BLaER1 (cell line): ENCODE measurements around the gene SERINC5.

Experiments
- H3K27ac ChIP-seq: shearing (Covaris generic); formaldehyde crosslinking; 2 replicates; pipeline ENCODE4 v1.8.1; 2022
- H3K27me3 ChIP-seq: shearing (Covaris generic); formaldehyde crosslinking; 2 replicates; pipeline ENCODE4 v1.8.1; 2022
- H3K36me3 ChIP-seq: shearing (Covaris generic); formaldehyde crosslinking; 2 replicates; pipeline ENCODE4 v1.8.1; 2022
- H3K4me1 ChIP-seq: shearing (Covaris generic); formaldehyde crosslinking; 2 replicates; pipeline ENCODE4 v1.8.1; 2022
- H3K4me2 ChIP-seq: shearing (Covaris generic); formaldehyde crosslinking; 2 replicates; pipeline ENCODE4 v1.8.1; 2022
- H3K4me3 ChIP-seq: shearing (Covaris generic); formaldehyde crosslinking; 2 replicates; pipeline ENCODE4 v1.8.1; 2022
- H3K9ac ChIP-seq: shearing (Covaris generic); formaldehyde crosslinking; 2 replicates; pipeline ENCODE4 v1.8.1; 2022
- H3K9me3 ChIP-seq: shearing (Covaris generic); formaldehyde crosslinking; 2 replicates; pipeline ENCODE4 v1.8.1; 2022
- H4K20me1 ChIP-seq: shearing (Covaris generic); formaldehyde crosslinking; 2 replicates; pipeline ENCODE4 v1.8.1; 2022
- Cebpa-rat ChIP-seq: shearing (Covaris generic); IDR thresholded peaks from 2 replicates; pipeline ENCODE4 v1.8.1; 2022

Gene SERINC5

GRCh38 chr5:80083101-80083890 is 172.6 kb downstream of the SERINC5 start:
- Histone ChIP-seq H3K4me3 (peak overlapping the region; percentile 21; the same call in 1 of the 2 replicates), H3K36me3 (peaks cover 32% of the 10 kb centered on the region), H3K9ac (peak overlapping the region; percentile 49; the same call in 1 of the 2 replicates), H3K4me1 (peaks cover 29% of the 10 kb centered on the region), H4K20me1 (no peaks in the 10 kb centered on the region), H3K27ac (peak overlapping the region; percentile 54), H3K27me3 (no peaks in the 10 kb centered on the region), H3K9me3 (no peaks in the 10 kb centered on the region), H3K4me2 (peak overlapping the region; percentile 69)
- TF ChIP-seq Cebpa-rat, result no peak

GRCh38 chr5:80082731-80083100 is 173.1 kb downstream of the SERINC5 start:
- Histone ChIP-seq H3K4me1 (peaks cover 29% of the 10 kb centered on the region), H3K36me3 (peaks cover 38% of the 10 kb centered on the region), H3K9ac (peak overlapping the region; percentile 49; the same call in 1 of the 2 replicates), H4K20me1 (no peaks in the 10 kb centered on the region), H3K9me3 (no peaks in the 10 kb centered on the region), H3K4me3 (peak overlapping the region; percentile 21; the same call in 1 of the 2 replicates), H3K4me2 (peak overlapping the region; percentile 69), H3K27ac (peak overlapping the region; percentile 54), H3K27me3 (no peaks in the 10 kb centered on the region)
- TF ChIP-seq Cebpa-rat, result no peak

GRCh38 chr5:80082281-80082680 is 173.6 kb downstream of the SERINC5 start:
- Histone ChIP-seq H3K4me3 (no peak overlapping the region), H3K9me3 (no peaks in the 10 kb centered on the region)

GRCh38 chr5:80078921-80079320 is 176.9 kb downstream of the SERINC5 start:
- Histone ChIP-seq H3K4me2 (no peak overlapping the region), H3K27ac (no peak overlapping the region), H4K20me1 (no peaks in the 10 kb centered on the region), H3K27me3 (no peaks in the 10 kb centered on the region), H3K4me1 (peaks cover 34% of the 10 kb centered on the region), H3K4me3 (no peak overlapping the region), H3K9me3 (no peaks in the 10 kb centered on the region), H3K36me3 (peaks cover 49% of the 10 kb centered on the region), H3K9ac (no peak overlapping the region)
- TF ChIP-seq Cebpa-rat, result no peak

More at GRCh38 chr5:80082281-80082680, 173.6 kb downstream of the SERINC5 start:
- peaks cover 42% of the 10 kb centered on the region for H3K36me3 ChIP-seq
- peak overlapping the region; percentile 69 for H3K4me2 ChIP-seq
- TF ChIP-seq Cebpa-rat, result no peak
- no peaks in the 10 kb centered on the region for H4K20me1 ChIP-seq
- H3K27me3 ChIP-seq, result no peaks in the 10 kb centered on the region
- H3K27ac ChIP-seq, result peak overlapping the region; percentile 54
- no peak overlapping the region for H3K9ac ChIP-seq
- peaks cover 29% of the 10 kb centered on the region for H3K4me1 ChIP-seq

GRCh38 chr5:80077051-80077714 is 178.7 kb downstream of the SERINC5 start:
- peaks cover 54% of the 10 kb centered on the region for H3K36me3 ChIP-seq
- peaks cover 32% of the 10 kb centered on the region for H3K4me1 ChIP-seq
- no peak overlapping the region for H3K9ac ChIP-seq
- no peak for TF ChIP-seq Cebpa-rat
- H3K4me2 ChIP-seq, result no peak overlapping the region
- H3K4me3 ChIP-seq, result no peak overlapping the region
- no peaks in the 10 kb centered on the region for H3K27me3 ChIP-seq
- 0 out of 2 replicates have a peak overlapping the region, but pooled peaks have one; percentile 13 for H3K27ac ChIP-seq
- H4K20me1 ChIP-seq, result no peaks in the 10 kb centered on the region
- H3K9me3 ChIP-seq, result no peaks in the 10 kb centered on the region

- no peak overlapping the region; the same call in 1 of the 2 replicates for H3K4me2 ChIP-seq
- H3K4me3 ChIP-seq, result no peak overlapping the region
- no peak for TF ChIP-seq Cebpa-rat
- H3K27me3 ChIP-seq, result no peaks in the 10 kb centered on the region
- H3K27ac ChIP-seq, result peak overlapping the region; percentile 48; the same call in 1 of the 2 replicates
- H3K36me3 ChIP-seq, result peaks cover 46% of the 10 kb centered on the region; the same call in 1 of the 2 replicates
- no peaks in the 10 kb centered on the region for H3K9me3 ChIP-seq
- no peak overlapping the region for H3K9ac ChIP-seq
- no peaks in the 10 kb centered on the region for H4K20me1 ChIP-seq
- peaks cover 37% of the 10 kb centered on the region for H3K4me1 ChIP-seq
Observed at GRCh38 chr5:80076131-80077050, 179.5 kb downstream of the SERINC5 start.

GRCh38 chr5:80072103-80073073 is 183.5 kb downstream of the SERINC5 start:
- Histone ChIP-seq H3K4me2 (peak overlapping the region; percentile 82; the same call in 1 of the 2 replicates), H3K9ac (no peak overlapping the region), H3K4me3 (no peak overlapping the region), H3K27ac (no peak overlapping the region), H4K20me1 (no peaks in the 10 kb centered on the region), H3K9me3 (no peaks in the 10 kb centered on the region), H3K27me3 (no peaks in the 10 kb centered on the region), H3K36me3 (peaks cover 15% of the 10 kb centered on the region; the same call in 1 of the 2 replicates), H3K4me1 (peaks cover 77% of the 10 kb centered on the region)
- TF ChIP-seq Cebpa-rat, result no peak

GRCh38 chr5:80071510-80072021 is 184.3 kb downstream of the SERINC5 start:
- H3K4me2 ChIP-seq, result peak overlapping the region; percentile 82
- H4K20me1 ChIP-seq, result no peaks in the 10 kb centered on the region
- H3K27me3 ChIP-seq, result no peaks in the 10 kb centered on the region
- peak overlapping the region; percentile 88; the same call in 1 of the 2 replicates for H3K27ac ChIP-seq
- peaks cover 76% of the 10 kb centered on the region for H3K4me1 ChIP-seq
- H3K4me3 ChIP-seq, result peak overlapping the region; percentile 51; the same call in 1 of the 2 replicates
- no peaks in the 10 kb centered on the region for H3K9me3 ChIP-seq
- no peak overlapping the region for H3K9ac ChIP-seq
- H3K36me3 ChIP-seq, result peaks cover 7% of the 10 kb centered on the region; the same call in 1 of the 2 replicates
- no peak for TF ChIP-seq Cebpa-rat
